ENCODE results near the gene ZMIZ2. TPM values are rescaled to one million over a fixed set of nuclear protein-coding genes. Genes with fewer than 3 reads are reported as not detected.

Gene ZMIZ2
- total RNA-seq, 1 experiment from 2014 or later, result 69.0 TPM

- Histone ChIP-seq H3K4me1 (peaks cover 21% of the 10 kb centered on the region), H3K27me3 (replicated peaks; ENCODE audit: control insufficient read depth, insufficient read depth, low read length) (no peaks in the 10 kb centered on the region), H3K4me3 (ENCODE audit: low read depth, low read length) (no peak overlapping the region), H3K9me3 (no peaks in the 10 kb centered on the region), H3K36me3 (ENCODE audit: control insufficient read depth, insufficient read depth, low read length) (no peaks in the 10 kb centered on the region; the same call in none of the 2 replicates)
- no peak overlapping the region for H3K4me3 Mint-ChIP-seq (ENCODE audit: unreplicated experiment)
- ChIA-PET CTCF (no interaction called here), POLR2A (no interaction called here)
- intact Hi-C loops (cut with micrococcal nuclease; ENCODE audit: unreplicated experiment), result no loop called here
- no peak for DNase-seq
- no peaks in the 10 kb centered on the region for H3K9me3 Mint-ChIP-seq (ENCODE audit: unreplicated experiment)
- TF ChIP-seq CTCF (IDR thresholded peaks at IDR 0.05; ENCODE audit: insufficient read depth in 1 of 2, low read depth in 1 of 2, low read length in 1 of 2, severe bottlenecking in 1 of 2, unreplicated experiment in 1 of 2), result no peak
- no TSS peak for BruUV-seq (replicated peaks)
- H3K27ac Mint-ChIP-seq (ENCODE audit: unreplicated experiment), result no peak overlapping the region
- peaks cover 13% of the 10 kb centered on the region for H3K4me1 Mint-ChIP-seq (ENCODE audit: low read depth, unreplicated experiment)
- H3K36me3 Mint-ChIP-seq (ENCODE audit: insufficient read depth, unreplicated experiment), result peaks cover 11% of the 10 kb centered on the region
- H3K27me3 Mint-ChIP-seq (ENCODE audit: insufficient read depth, unreplicated experiment), result no peaks in the 10 kb centered on the region
Observed at GRCh38 chr7:44752822-44753221, 4.2 kb downstream of the ZMIZ2 start.

- Mint-ChIP-seq H3K27ac (ENCODE audit: unreplicated experiment) (no peak overlapping the region), H3K27me3 (ENCODE audit: insufficient read depth, unreplicated experiment) (no peaks in the 10 kb centered on the region), H3K4me3 (ENCODE audit: unreplicated experiment) (no peak overlapping the region), H3K4me1 (ENCODE audit: low read depth, unreplicated experiment) (peaks cover 5% of the 10 kb centered on the region), H3K36me3 (ENCODE audit: insufficient read depth, unreplicated experiment) (peaks cover 6% of the 10 kb centered on the region), H3K9me3 (ENCODE audit: unreplicated experiment) (no peaks in the 10 kb centered on the region)
- H3K9me3 ChIP-seq, result no peaks in the 10 kb centered on the region
- no peaks in the 10 kb centered on the region; the same call in none of the 2 replicates for H3K36me3 ChIP-seq (ENCODE audit: control insufficient read depth, insufficient read depth, low read length)
- H3K27me3 ChIP-seq (replicated peaks; ENCODE audit: control insufficient read depth, insufficient read depth, low read length), result no peaks in the 10 kb centered on the region
- H3K4me3 ChIP-seq (ENCODE audit: low read depth, low read length), result no peak overlapping the region
- intact Hi-C loops (cut with micrococcal nuclease; ENCODE audit: unreplicated experiment), result no loop called here
- ChIA-PET CTCF (no interaction called here), POLR2A (no interaction called here)
- BruUV-seq (replicated peaks), result no TSS peak
- no peak for DNase-seq
- no peak for TF ChIP-seq CTCF (IDR thresholded peaks at IDR 0.05; ENCODE audit: insufficient read depth in 1 of 2, low read depth in 1 of 2, low read length in 1 of 2, severe bottlenecking in 1 of 2, unreplicated experiment in 1 of 2)
- peaks cover 11% of the 10 kb centered on the region for H3K4me1 ChIP-seq
Observed at GRCh38 chr7:44754802-44755697, 6.4 kb downstream of the ZMIZ2 start.

GRCh38 chr7:44755698-44756627 lies 7.3 kb downstream of the ZMIZ2 start:
- H3K9me3 Mint-ChIP-seq (ENCODE audit: unreplicated experiment), result no peaks in the 10 kb centered on the region
- TF ChIP-seq CTCF (IDR thresholded peaks at IDR 0.05; ENCODE audit: insufficient read depth in 1 of 2, low read depth in 1 of 2, low read length in 1 of 2, severe bottlenecking in 1 of 2, unreplicated experiment in 1 of 2), result no peak
- no peak overlapping the region for H3K4me3 Mint-ChIP-seq (ENCODE audit: unreplicated experiment)
- Histone ChIP-seq H3K9me3 (no peaks in the 10 kb centered on the region), H3K27me3 (replicated peaks; ENCODE audit: control insufficient read depth, insufficient read depth, low read length) (no peaks in the 10 kb centered on the region), H3K4me3 (ENCODE audit: low read depth, low read length) (no peak overlapping the region), H3K4me1 (peaks cover 6% of the 10 kb centered on the region; the same call in 1 of the 2 replicates), H3K36me3 (ENCODE audit: control insufficient read depth, insufficient read depth, low read length) (no peaks in the 10 kb centered on the region; the same call in 1 of the 2 replicates)
- no peaks in the 10 kb centered on the region for H3K4me1 Mint-ChIP-seq (ENCODE audit: low read depth, unreplicated experiment)
- intact Hi-C loops (cut with micrococcal nuclease; ENCODE audit: unreplicated experiment), result no loop called here
- BruUV-seq (replicated peaks), result no TSS peak
- CTCF ChIA-PET, result no interaction called here
- no peaks in the 10 kb centered on the region for H3K27me3 Mint-ChIP-seq (ENCODE audit: insufficient read depth, unreplicated experiment)
- H3K36me3 Mint-ChIP-seq (ENCODE audit: insufficient read depth, unreplicated experiment), result peaks cover 6% of the 10 kb centered on the region
- POLR2A ChIA-PET, result no interaction called here
- no peak overlapping the region for H3K27ac Mint-ChIP-seq (ENCODE audit: unreplicated experiment)
- no peak for DNase-seq
